IPS-11a (cell line): ENCODE results near the gene HS3ST4.
"Not testable (repeated sequence)": the region's sequence is repeated elsewhere in the genome, so short reads cannot be mapped to it uniquely, and the experiment has no call there.

Source experiments
- H3K4me3 ChIP-seq: one replicate; pipeline ENCODE4 v1.5.1; 2013; ENCODE audit warnings: low read depth, low read length, control low read depth

HS3ST4 gene

DNA sequence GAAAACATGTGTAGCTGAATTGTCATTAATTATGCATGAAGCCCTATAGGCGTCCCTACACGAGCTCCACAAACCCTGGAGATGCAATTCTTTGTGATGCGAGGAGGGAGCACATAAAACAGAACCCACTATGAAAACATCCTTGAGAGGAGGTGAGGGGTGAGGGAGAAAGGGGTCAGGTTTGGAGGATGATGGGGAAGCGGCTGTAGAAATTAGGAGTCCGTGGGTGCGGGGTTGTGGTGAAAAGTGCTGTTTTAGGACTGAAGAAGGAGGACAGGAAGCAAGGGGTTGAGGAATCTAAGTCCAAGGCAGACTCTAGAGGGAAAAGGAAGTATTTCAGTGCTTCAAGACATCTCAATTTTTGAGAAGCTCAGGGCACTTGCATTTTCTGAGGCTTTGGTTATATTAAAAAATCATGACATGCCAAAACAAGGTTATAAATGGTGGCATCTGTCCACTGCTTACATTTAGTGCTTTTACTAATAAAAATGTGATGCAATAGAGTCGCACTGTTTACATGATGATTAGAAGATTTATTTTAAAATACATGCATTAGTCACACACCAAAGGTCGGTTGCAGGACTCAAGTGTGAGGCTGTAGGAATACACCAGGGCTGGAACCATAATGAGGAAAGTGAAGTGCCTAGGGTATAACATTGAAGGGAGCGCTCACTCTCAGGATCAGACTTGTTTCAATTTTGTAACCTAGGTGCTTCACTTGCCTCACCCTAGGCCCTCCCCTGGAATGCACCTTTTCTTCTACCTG lies 379.5 kb downstream of the HS3ST4 start:
- H3K4me3 ChIP-seq: no peak overlapping the region

DNA sequence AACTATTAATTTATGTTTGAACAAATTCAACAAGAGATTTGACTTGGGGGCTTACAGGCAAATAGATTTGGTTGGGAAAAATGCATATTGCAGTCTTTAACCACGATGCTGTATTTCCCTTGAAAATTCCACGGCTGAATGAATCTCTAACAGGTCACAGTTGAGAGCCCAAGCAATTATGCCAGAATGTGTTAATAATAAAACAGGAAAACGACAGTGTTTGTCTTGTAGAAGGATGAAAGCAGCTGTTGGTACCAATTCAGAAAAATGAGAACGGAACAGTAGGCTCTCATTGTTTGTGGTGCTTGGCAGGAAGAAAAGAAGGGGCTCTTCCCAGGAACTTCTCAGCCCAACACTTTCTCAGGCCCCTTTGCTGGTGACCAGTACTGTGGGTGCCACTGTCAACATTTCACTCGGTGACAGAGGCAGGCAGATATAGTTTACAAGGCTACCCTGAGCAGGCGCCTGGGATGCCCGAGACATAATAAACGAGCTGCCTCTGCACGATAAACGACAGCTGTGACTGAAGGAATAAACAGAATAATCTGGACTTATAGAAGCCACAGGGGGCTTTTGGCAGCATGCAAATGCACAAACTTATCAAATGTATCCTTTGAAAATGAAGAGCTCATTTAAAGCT lies 387.1 kb downstream of the HS3ST4 start:
- no peak overlapping the region for H3K4me3 ChIP-seq

DNA sequence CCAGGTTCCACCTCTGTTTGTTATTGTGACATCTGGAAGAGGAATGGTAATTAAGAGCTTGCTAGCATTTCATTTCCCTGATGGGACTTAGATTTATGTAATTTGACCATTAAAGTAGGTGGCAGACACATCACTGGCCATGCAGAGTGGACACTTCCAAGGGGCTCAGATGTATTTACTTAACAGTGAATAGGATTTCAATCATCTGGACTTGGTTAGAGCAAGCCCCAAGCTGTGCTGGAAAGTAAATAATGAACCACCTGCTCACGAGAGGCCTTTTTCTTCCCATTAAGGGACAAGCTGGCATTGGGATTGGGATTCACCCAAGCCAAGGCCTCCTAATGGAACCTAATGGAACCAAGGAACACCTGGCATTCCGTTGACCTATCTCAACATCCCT lies 395.3 kb downstream of the HS3ST4 start:
- no peak overlapping the region for H3K4me3 ChIP-seq

DNA sequence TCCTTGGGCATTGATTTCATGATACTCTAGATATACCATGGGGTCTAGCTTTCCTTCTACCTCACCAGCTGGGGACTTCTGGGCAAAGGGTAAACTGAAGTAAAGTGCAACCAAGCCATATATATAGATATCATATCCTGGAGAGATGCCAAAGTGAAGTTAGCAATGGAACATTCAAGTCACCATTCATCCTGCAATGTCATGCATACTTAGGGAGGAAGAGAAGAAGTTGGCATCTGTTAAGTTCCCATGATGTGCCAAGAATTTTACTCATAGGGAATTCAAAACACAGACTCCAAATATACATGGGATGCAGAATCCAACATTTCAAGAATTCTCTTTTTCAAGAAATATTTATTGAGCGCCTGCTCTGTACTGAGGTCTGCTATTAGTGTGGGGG lies 399.8 kb downstream of the HS3ST4 start:
- no peak overlapping the region for H3K4me3 ChIP-seq

DNA sequence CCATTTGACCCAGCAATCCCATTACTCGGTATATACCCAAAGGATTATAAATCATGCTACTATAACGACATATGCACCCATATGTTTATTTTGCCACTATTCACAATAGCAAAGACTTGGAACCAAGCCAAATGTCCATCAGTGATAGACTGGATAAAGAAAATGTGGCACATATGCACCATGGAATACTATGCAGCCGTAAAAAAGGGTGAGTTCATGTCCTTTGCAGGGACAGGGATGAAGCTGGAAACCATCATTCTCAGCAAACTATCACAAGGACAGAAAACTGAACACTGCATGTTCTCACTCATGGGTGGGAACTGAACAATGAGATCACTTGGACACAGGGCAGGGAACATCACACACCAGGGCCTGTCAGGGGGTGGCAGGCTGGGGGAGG lies 406.4 kb downstream of the HS3ST4 start:
- not testable (repeated sequence) for H3K4me3 ChIP-seq

DNA sequence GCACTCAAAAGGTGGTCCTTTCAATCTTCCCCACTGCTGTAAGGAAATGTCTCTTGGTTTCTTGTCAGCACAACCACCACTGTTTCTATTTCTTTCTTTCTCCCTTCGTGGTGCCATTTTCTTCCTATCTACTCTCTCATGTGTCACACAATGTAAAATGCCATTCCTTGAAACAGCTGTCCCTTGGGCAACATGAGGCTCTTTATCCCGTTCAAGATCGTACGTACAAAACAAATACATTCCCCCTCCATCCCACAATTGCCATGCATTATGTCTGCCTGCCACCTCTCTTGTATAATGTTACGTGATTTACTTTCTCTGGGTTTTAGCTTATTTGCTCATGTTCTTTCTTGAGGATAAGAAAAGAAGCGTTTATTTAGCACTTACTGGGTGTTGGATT lies 410.6 kb downstream of the HS3ST4 start:
- H3K4me3 ChIP-seq: no peak overlapping the region

DNA sequence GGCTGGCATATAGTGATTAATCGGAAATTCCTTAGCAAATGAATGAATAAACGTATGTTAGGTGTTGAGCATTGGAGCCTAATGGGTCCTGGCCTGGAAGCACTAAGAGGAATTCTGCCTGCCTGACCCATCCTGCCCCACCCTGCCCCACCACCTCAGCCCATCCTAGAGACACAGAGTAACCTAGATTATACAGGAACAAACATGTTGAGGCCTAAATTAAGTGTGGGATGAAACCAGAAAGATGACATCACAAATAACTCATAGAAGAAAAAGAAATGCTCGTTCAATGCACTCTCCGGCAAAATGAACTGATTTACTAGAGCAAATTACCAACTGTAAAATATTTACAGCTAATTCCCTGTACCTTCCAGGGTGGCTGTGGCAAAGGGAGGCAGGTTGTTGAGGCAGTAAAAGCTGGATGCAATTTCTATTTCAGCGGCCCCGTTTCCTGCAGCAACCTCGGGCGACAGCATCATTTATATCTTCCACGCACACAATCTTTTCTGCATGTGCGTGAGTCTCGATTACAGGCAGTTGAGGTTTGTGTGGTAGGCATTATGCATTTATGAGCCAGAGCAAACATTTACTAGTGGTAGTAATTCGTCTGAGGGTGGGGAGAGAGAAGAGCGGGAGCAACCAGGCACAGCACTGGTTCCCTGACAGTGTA lies 417.2 kb downstream of the HS3ST4 start:
- H3K4me3 ChIP-seq: no peak overlapping the region

DNA sequence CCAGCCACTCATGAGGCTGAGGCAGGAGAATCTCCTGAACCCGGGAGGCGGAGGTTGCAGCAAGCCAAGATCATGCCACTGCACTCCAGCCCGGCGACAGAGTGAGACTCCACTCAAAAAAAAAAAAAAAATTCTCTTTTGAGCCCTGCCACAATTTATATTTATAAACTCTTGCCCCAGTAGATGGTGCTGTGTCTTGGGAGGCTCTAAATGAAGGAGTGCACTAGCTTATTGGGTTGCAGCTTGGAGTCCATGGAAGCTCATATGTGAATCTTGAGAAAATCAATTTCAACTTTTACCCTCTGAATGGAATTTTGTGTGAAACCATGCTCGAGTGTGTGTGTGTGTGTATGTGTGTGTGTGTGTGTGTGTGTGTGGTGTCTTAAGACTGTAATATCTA lies 420.1 kb downstream of the HS3ST4 start:
- no peak overlapping the region for H3K4me3 ChIP-seq

DNA sequence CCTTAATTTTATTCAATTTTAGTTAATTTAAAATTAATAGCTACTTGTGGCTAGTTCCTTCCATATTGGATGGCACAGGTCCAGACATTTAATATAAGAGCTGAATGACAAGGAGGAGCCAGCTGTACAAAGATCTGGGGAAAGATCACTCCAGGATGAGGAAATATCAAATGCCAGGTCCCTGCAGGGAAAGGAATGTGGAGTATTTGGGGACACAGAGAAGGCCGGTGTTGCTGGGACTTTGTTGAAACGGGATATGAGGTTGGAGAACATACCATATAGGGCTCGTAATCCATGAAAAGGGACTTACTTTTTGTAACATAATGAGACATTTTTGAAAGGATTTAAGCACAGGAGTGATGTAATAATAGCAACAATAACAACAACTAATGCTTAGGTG lies 426.8 kb downstream of the HS3ST4 start:
- H3K4me3 ChIP-seq: no peak overlapping the region

DNA sequence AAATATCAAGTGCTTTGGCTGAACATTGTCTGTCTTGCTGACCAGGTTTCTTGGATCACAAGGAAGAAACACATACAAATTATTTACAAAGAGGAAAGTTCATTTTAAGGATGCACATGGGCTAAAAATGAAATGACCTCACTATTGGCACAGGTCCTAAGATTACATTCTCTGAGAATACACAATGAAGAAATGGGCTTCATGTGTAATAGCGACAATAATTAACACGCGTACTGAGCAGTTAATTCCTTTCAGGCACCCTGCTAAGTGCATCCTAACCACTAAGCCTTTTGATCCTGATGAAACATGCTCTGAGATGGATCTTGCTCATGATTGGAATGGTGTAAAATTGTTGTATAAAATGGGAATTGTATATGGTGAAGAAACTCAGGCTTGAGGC lies 429.0 kb downstream of the HS3ST4 start:
- no peak overlapping the region for H3K4me3 ChIP-seq

DNA sequence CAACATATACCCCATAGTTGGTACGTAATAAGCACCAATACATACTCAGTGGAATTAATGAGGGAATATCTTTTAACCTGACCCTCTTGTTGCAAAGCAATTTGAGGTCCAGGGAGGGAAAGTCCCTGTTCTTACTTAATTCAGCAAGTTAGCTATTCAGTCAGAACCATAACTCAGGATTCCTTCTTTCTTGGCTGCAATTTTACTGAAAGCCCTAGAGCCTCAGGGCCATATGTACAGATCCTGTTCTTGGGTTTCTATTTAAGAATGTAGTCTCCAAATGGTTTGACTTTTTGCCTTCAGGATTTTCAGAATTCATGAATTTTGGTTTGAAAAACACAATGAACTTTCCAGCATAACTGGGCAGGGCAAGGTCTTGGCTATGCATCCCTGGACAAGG lies 436.5 kb downstream of the HS3ST4 start:
- H3K4me3 ChIP-seq: no peak overlapping the region

DNA sequence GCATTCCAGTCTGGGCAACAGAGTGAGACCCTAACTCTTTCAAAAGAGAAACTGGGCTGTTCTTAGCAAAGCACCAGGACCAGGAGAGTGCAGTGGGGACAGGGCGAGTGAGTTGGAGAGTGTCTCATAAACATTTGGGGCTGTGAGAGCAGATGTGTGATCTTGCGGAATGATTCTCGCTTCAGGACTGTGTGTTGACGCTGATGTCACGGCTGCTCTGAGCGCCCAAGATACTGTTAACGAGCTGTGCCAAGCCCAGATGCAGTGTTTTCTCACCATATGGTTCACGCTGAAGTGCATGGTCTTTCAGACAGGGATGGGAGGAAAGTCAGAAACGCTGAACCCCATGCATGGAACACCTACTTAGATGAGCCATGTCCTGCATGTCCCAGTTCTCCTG lies 438.2 kb downstream of the HS3ST4 start:
- H3K4me3 ChIP-seq: no peak overlapping the region

DNA sequence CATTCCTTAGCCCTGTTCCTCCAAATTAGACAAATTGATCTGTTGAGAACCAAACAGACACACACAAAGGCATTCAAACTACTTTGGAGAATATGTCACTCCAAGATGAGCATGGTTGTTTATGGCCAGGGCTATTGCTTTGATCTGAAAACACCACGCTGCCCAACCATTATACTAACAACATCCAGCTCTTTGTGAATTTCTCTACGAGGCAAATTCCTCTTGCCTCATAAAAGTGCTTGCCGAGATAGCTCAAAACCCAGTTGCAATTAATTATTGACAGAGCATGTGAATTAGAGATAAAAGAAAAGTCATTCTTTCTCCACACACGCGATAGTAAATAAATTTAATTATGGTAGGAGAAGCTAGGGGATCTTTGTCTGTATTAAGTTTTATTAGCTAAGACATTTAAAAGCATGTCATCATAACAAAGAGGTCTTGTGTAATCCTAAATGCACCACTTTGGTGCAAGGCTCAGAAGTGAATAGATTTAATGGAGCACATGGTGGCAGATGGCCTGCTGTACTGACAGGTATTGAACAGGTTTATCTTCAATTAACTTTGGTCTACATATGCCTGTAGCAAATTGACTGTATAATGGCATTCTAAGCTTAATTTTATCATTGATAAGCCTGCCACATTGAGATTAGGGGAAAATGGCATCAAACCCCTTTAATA lies 441.8 kb downstream of the HS3ST4 start:
- no peak overlapping the region for H3K4me3 ChIP-seq

DNA sequence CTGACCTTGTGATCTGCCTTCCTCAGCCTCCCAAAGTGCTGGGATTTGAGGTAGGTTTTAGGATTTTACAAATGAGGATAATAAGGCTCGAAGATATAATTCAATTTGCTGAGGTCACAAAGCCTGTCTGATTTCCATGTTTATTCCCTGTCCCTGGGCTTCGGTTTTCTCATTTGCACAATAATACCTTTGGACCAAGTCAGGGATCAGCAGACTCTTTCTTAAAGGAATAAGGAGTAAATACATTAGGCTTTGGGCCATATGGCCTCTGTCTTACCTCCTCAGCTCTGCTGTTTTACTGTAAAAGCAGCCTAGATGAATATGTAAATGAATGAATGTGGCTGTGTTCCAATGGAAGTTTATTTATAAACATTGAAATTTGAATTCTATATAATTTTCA lies 442.8 kb downstream of the HS3ST4 start:
- H3K4me3 ChIP-seq: no peak overlapping the region

DNA sequence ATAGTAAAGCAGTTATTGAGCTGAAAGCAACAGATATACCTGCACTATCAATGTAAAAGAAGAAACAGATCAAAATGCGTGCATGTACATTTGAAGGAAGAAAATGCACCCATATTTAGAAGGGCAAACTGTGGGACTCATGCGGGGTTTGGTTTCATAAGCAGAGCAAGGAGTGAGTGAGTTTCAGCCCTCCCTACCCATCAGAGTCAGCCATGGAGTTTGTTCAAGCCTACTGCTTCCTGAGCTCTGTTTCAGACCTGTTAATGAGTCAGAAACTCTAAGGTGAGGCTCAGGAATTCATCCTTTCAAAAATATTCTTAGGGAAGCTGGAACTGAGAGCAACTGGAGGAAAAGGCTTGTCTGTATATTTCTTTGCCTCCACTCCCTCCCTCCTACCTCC lies 446.2 kb downstream of the HS3ST4 start:
- no peak overlapping the region for H3K4me3 ChIP-seq

DNA sequence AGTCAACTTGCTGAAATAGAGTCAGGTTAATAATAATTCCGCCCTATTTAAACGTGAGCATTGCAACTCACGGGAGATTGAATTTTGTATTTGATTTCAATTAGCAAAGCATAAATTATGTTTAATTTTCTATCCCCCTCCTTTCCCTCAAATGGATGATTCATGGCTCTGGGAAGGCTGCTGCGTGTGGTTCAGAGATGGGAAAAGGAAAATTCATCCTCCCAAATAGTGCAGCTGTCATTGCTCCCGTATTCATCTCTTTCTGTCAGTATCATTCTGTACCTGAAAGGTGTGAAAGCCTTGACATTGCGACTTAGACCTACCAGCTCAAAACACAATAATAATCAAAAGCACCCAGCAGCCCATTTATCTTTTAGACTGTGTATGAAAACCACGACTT lies 447.3 kb downstream of the HS3ST4 start:
- no peak overlapping the region for H3K4me3 ChIP-seq

DNA sequence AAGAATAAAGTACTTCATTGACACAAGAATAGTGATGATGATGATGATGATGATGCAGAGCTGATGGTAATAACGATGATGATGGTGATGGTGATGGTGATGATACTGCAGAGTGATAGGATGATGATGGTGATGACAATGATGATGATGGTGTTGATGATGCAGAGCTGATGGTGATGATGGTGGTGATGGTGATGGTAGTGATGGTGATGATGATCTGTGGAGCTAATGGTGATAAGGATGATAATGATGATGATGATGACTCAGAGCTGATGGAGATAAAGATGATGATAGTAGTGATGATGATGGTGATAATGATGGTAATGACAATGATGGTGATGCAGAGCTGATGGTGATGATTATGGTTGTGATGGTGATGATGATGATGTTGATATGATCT lies 448.1 kb downstream of the HS3ST4 start:
- no peak overlapping the region for H3K4me3 ChIP-seq

DNA sequence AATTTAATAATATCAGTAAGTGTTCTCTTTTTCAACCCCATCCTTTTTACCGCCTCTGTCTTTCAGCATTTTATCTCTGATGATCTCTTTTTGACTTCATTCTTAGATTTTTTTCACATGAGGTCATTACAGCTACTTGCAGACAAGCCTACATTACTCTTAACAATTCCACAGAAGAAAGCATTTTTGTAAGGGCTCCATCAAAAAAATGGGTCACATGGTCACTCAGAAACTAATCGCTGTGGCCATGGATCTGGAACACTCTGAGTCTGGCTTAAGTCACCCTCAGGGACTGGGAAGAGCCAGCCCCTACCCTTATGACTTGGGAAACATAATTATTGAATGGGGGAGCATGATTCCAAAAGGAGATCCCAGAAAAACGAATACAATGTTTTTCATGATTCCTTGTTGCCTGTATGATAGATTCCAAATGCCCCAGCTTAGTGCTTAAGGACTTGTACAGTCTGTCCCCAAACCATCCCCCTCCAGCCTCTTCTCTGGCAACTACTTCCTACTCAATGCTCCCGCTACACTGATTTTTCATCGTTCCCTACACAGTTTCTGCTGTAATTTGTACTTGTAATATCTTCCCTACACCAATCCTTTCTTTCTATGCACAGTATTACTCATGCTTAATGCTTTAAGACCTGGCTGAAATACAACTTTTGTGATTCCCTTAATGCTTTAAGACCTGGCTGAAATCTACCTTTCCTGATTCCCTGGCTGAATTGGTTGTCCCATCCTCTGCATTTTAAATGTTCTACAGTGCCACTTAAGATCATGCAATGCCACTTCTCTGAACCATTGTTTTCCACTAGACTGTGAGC lies 457.8 kb downstream of the HS3ST4 start:
- H3K4me3 ChIP-seq: no peak overlapping the region

DNA sequence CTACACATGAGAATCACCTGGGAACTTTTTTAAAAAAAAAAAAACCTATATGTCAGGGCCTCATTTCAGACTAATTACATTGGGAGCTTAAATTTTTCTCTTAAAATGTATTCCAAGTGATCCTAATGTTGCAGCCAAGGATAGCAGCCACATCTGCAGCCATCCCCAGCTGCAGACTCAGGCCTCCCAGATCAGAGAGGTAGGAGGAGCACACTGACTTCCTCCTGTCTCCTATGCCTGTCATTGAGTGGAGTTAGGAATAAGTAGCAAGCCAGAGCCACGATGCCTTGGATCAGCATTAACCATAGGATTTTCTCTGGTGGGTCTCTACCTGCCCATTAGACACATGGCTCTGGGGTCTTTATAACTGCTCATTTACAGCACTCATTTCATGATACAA lies 463.5 kb downstream of the HS3ST4 start:
- no peak overlapping the region for H3K4me3 ChIP-seq

DNA sequence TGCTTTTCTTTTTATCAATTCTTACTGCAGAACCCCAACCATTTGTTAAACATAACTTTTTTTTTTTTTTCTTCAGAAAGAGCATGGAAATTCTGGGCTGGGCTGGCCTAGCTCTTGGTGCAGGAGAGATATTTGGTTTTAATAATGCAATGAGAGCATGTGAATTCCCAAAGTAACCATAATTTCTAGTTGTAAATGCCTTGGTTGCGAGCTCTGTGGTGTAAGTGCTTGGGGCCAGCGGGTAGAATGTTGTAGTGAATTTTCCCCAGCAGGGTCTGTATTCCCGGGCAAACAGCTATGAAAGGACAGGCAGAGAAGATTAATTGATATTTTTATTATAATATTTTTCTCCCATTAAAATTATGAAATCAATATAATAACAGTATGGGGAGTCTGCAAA lies 465.6 kb downstream of the HS3ST4 start:
- H3K4me3 ChIP-seq: no peak overlapping the region
